HG02938 (cell line): Measurements from ENCODE around the gene TMEM128.
"Not testable (repeated sequence)": the region's sequence is repeated elsewhere in the genome, so short reads cannot be mapped to it uniquely, and the experiment has no call there.

Experiments
- ATAC-seq: cut with Tn5 transposase; IDR thresholded peaks from one replicate; pipeline ENCODE4 v1.9.1; 2021; ENCODE audit warnings: mild to moderate bottlenecking, moderate library complexity; ENCODE audit not compliant: unreplicated experiment

The TMEM128 gene

GRCh38 chr4:4256799-4257198 is 8.8 kb upstream of the TMEM128 start:
- ATAC-seq, result no peak

GRCh38 chr4:4254666-4255065 is 6.6 kb upstream of the TMEM128 start:
- no peak for ATAC-seq

GRCh38 chr4:4254199-4254598 is 6.2 kb upstream of the TMEM128 start:
- no peak for ATAC-seq

GRCh38 chr4:4249866-4250265 is 1.8 kb upstream of the TMEM128 start:
- no peak for ATAC-seq

GRCh38 chr4:4249342-4249741 is 1.3 kb upstream of the TMEM128 start:
- ATAC-seq, result not testable (repeated sequence)

- ATAC-seq, result no peak
These were observed 821 bp upstream of the TMEM128 start for GRCh38 chr4:4248885-4249203.

GRCh38 chr4:4247696-4248028 is 361 bp downstream of the TMEM128 start:
- peak; percentile 31 for ATAC-seq

GRCh38 chr4:4245172-4245571 is 2.9 kb downstream of the TMEM128 start:
- no peak for ATAC-seq

GRCh38 chr4:4239551-4239950 is 8.5 kb downstream of the TMEM128 start:
- ATAC-seq, result not testable (repeated sequence)

- no peak for ATAC-seq
These were observed 14.4 kb downstream of the TMEM128 start for GRCh38 chr4:4233610-4234009.

GRCh38 chr4:4228356-4228668 is 19.7 kb downstream of the TMEM128 start:
- no peak for ATAC-seq

GRCh38 chr4:4227510-4228355 is 20.3 kb downstream of the TMEM128 start:
- ATAC-seq, result no peak

- ATAC-seq, result no peak
These were observed 21.2 kb downstream of the TMEM128 start, which contains the start of gene OTOP1 for GRCh38 chr4:4226606-4227438. Gene OTOP1 (minus strand): TSS chr4:4226929. CDS start chr4:4226864, 65 bp downstream.

GRCh38 chr4:4225915-4226605 is 22.0 kb downstream of the TMEM128 start:
- ATAC-seq, result no peak

GRCh38 chr4:4217113-4217512 is 30.9 kb downstream of the TMEM128 start:
- ATAC-seq, result no peak

- ATAC-seq, result no peak
These were observed 31.4 kb downstream of the TMEM128 start for GRCh38 chr4:4216648-4217047.

GRCh38 chr4:4213674-4214073 is 34.3 kb downstream of the TMEM128 start:
- not testable (repeated sequence) for ATAC-seq

GRCh38 chr4:4206204-4206603 is 41.8 kb downstream of the TMEM128 start:
- no peak for ATAC-seq

GRCh38 chr4:4204401-4204745 is 43.6 kb downstream of the TMEM128 start:
- no peak for ATAC-seq

GRCh38 chr4:4203688-4204400 is 44.2 kb downstream of the TMEM128 start:
- no peak for ATAC-seq

GRCh38 chr4:4202510-4202909 is 45.5 kb downstream of the TMEM128 start:
- ATAC-seq, result no peak
